HuH-7.5 (cell line): ENCODE results near the gene SLX4IP.
"Not testable (repeated sequence)": the region's sequence is repeated elsewhere in the genome, so short reads cannot be mapped to it uniquely, and the experiment has no call there.

Experiments
- DNase-seq: peaks from one replicate; pipeline ENCODE4 v3.0.0; 2011; ENCODE audit warnings: low spot score

The SLX4IP gene

DNA sequence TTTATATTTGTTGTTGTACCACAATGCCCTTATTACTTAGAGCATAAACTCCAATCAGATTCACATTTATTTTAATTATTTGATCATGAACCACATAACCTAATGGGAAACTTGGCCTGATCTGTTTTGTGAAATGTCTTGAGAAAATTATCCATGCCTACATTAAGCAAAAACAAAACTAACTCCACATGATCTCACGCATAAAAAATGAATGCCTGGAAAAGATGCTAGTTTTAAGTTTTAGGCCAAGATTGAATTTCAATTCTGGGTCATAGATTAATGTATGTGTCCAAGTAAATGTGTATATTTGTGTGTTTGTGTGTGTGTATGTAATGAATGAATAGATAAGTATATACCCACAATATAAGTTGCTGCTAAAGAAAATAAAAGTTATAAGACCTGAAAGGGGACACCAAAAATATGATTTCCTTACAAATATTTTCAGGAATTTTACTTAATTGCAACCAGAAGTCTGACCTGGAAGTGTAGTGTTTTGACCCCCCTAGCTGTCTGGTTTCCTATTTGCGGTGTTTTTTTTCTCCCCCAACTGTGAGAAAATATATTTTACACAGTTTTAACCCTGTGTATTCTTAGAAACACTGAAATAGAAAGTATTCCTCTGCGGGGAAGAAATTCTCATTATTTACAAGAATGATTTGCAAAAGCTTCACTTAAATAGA is 141.4 kb downstream of the SLX4IP start:
- DNase-seq = no peak

DNA sequence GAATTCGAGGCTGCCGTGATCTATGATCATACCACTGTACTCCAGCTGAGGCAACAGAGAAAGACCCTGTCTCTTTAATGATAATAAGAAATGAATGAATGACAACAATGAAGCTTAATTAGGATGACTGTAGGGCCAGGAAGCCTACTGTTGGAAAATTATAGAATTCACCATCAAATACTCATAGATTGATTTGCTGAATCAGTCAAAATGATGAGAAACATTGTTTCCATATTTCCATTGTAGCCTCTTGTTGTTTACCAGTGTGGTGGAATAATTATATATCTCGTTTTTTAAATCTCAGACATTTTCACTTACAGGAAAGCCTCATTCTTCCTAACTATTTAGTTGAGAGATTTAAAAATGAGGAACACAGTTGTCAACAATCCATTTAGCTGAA is 142.5 kb downstream of the SLX4IP start:
- DNase-seq = no peak

DNA sequence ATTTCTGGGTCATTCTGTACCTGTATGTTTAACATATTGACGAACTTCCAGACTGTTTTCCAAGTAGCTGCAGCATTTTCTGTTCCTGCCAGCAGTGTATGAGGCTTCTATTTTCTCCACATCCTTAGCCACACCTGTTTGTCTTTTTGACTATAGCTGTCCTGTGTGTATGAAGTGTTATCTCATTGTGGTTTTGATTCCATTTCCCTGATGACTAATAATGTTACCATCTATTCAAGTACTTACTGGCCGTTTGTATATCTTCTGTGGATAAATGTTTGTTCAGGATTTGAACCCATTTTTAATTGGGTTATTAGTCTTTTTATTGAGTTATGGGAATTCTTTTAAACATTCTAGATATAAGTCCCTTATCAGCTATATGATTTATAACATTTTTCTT is 143.5 kb downstream of the SLX4IP start:
- no peak for DNase-seq

DNA sequence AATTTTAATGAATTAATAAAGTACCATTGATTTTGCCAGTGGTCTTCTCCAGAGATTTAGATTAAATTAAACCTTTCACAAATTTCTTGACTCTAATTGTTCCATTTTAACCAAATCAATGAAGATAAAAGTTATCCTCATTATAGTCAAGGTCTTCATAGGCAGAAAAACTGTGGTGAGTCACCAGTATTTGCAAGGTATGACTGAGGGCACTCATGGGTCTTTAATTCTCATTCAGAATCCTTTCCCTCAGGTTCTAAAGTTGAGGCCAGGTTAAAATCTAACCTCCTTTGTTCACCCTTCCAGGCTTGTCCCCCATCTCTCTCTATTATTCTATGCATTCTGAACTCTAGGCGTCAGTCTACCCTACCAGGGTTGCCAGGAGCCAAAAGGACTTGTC is 144.8 kb downstream of the SLX4IP start:
- DNase-seq = no peak

DNA sequence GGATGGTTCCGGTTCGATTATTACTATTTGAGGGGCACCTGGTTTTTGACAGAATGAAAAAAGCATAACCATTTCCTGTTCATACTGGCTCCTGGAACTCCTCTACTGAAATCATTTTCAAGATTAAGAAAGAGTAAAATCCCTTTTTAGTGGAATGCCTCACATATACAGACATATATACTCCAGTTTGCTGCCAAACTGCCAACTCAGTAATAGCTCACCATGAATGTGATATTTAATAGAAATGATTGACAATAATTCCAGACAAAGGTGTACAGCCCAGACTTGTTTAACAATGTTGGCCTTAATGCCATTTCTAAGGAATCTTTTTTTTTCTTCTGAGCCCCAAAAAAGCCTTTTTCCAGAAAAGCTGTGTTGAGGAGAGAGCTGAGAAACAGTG is 145.6 kb downstream of the SLX4IP start:
- no peak for DNase-seq

DNA sequence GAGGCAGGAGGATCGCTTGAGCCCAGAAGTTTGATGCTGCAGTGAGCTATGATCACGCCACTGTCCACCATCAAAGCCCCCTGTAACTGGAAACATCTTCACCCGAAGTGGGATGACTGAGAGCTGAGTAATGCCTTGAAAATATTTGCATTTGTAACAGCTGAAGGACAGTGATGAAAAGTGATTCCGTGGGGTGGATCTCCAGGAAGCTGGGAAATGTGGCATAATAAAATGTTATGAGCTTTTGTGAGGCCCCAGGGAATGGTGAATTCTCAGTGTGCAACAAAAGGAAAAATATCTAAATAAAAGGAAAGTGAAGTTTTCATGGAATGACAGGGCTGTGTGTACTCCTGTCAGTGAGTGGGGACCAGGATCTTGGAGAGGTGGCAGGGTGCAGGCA is 146.7 kb downstream of the SLX4IP start:
- no peak for DNase-seq

DNA sequence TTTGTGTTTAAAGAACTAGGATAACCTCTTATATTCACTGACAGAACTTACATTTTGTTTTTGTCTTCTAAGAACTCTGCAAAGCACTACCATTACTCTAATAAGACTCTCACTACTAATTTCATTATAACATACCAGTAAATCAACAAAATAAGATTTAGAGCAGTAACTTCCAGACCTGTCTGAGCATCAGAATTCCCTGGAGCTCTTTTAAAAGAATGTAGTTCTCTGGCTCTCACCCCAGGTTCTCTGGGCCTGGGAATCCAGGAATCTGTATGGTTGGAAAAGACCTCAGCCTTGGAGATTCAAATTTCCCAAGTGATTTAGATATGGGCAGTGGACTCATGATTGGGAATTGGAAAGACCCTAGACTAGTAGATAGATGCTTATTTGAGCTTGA is 149.3 kb downstream of the SLX4IP start:
- DNase-seq = no peak

DNA sequence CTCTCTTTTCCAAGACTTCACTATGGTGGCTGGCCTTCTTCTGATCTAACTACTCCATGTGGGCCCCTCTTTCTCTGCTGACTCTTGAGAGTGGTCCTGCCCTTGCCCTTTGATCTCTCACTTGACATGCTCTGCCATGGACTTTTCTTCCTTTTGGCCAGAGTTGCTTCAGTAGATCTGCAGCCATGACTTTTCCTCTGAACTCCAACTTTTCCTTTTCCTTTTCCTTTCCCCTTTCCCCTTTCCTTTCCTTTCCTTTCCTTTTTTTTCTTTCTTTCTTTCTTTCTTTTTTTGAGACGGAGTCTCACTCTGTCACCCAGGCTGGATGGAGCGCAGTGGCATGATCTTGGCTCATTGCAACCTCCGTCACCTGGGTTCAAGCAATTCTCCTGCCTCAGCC is 150.2 kb downstream of the SLX4IP start:
- DNase-seq = no peak

DNA sequence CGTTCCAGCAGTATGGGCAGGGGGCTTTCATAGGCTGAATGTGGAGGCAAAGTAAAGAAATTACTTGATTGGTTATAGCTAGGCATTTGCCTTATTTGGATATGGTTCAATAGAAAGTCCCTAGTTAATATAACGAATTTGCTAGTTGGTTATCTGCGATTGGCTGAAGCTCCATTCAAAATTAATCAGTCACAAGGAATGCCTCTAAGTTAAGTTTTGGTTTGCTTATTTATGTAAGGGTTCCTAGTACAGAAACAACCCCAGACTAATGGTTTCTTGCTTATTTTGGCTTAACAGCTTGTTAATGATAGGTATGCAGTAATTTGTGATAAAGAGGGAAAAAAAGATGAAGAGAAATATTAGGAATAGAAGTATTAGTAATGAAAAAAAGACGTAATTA is 151.2 kb downstream of the SLX4IP start:
- DNase-seq = no peak

DNA sequence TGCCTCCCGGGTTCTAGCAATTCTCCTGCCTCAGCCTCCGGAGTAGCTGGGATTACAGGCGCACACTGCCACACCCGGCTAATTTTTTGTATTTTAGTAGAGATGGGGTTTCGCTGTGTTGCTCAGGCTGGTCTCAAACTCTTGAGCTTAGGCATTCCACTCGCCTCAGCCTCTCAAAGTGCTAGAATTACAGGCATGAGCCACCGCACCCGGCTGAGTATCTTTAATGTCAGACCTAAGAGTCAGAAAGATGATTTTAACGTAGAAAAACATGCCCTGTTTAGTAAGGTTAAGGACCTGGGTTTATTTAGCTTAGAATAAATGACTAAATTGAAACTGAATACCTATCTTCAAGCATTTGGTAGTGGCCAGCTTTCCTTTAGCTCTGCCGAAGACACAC is 155.3 kb downstream of the SLX4IP start:
- DNase-seq = not testable (repeated sequence)

DNA sequence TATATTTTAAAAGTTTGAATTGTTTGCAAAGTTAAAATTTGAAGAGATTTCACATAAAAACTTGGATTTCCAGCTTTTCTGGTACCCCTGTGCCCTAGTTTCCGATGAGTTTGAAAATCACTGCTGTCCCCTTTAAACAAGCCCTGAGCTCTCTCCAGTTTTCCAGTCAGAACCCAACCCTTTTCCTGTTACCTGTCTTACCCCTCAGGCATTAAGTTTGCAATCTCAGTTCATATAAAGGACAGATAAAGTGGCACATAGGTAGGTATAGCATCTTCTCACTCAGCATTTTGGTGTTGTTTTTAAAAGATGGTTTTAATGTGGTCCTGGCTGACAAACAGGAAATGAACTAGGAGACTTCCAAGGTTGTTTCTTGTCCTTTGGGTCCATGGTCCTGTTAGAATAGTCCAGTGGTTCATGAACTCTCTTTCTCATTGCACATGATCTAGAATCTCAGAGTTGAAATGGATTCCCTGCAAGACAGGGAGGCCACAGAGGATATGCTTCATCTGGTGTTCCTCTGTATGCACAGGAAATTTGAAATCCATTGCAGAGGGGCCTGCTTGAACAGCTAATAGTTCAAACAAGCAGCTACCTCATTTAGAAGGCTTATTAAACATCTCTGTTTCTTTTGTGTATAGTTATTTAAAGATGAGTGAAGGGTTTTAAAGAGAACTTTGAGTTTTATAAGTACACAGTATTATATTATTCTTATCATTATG is 156.0 kb downstream of the SLX4IP start:
- no peak for DNase-seq

DNA sequence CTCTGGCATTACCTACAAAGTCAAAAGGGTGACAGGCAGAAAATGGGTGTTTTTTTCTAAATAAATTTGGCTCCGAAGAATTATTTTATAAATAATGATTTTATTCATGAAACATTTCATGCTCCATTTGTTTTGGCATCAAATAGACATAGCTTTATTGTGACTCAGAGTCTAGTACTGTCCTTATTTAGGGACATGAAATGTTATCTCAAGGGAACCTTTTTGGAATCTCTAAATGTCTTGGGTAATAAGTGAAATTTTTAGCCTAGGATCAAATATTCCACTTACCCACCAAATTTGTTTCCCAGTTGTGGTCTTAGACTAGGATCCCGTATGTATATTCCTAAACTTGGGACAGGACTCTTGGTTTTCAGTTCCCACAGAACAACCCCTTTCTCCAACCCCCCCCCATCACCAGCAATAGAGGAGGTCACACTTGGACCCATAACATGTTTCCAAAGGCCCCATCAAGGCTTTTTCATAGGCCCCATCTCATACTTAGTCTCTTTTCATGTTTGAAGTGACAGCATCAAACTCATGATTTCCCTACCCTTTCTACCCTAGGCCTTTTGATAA is 156.9 kb downstream of the SLX4IP start:
- DNase-seq = no peak

DNA sequence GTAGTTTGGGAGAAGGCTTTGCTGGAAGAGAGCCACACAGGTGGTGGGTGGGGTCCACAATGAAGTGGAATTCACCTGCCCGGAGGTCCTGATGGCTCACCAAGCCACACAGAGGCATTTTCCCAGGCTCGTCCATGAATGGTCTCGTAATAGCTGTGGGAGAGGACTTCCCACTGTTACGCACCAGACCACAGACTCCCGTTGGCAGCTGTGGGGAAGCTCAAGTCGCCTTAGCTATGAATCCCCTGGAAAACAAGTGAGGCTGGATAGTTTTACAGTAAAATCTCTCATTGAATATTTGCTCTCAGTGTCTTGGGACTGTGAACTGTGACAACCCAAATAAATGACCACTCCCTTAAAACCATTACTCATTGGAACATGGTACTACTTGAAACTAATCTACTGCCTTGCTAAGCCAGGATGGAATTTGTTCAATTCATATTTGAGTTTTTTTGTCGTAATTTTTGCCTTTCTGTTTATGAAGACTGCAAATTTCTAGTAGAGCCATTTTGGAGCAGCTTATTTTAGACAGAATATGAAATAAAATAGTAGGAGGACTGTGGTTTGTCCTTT is 159.3 kb downstream of the SLX4IP start:
- DNase-seq = no peak

DNA sequence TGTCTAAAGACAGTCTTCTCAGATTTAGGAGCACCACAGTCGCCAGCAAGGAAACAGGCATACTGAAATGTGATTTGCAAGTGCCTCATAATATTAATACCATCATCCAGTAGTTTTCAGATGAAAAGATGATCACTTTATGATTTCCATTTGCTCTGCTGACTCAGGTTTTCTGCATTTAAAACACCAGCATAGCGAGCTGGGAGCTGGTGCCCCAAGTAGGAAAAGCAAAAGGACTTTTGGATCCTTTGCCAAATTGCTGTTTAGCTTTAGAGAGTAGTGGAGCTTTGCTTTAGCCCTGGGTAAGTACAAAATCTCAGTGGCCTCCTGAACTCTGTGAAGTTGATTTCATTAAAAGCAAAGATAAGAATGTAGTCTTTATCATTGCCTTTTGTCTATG is 160.2 kb downstream of the SLX4IP start:
- DNase-seq = no peak

DNA sequence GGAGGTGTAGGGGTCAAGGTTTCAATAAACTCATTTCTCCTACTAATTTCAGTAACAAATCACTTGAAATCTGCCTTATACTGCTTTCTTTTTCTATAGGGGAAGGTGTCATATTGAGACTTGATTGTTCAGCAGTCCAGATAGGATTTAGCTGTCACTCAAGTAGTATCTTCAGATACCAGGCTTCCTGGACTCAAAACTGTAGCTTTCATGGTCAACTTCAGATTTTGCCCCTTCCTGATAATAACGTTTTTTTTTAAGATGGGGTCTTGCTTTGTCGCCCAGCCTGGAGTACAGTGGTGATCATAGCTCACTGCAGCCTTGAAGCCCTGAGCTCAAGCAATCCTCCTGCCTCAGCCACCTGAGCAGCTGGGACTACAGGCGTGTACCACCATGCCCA is 160.9 kb downstream of the SLX4IP start:
- DNase-seq = no peak

DNA sequence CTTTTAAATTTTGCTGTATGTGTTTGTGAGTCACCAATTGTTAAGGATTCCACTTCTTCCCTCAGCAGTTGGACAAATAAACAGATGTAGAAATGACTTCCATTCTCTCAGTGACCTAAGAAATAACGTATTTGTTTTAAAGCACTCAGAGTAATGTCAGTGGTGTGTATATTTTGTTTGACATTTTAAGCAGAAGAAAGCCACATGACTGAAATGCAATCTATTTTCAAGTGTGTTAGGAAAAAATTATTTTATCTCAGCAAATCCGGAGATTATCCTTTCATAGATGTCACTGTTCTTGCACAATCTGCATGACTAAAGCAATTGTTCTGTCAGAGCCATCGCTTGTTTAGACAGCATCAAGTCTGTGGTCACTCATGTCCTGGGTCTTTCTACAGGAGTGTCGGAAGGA is 161.6 kb downstream of the SLX4IP start:
- no peak for DNase-seq

DNA sequence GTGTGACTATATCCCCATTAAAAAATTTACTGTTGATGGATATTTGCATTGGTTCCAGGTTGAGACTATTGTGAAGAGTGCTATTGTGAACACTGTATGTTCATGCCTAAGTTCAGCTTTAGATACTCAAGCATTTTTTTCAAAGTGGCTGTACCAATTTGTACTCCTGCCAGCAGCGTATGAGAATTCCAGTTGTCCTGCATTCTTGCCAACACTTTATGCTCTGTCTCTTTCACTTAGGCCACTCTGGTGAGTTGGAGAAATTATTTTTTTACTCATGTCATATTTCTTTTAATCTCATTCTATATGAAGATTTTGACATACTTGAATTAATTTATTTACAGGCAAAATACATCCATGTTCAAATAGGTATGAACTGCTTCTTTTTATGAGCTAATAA is 162.5 kb downstream of the SLX4IP start:
- DNase-seq = no peak

DNA sequence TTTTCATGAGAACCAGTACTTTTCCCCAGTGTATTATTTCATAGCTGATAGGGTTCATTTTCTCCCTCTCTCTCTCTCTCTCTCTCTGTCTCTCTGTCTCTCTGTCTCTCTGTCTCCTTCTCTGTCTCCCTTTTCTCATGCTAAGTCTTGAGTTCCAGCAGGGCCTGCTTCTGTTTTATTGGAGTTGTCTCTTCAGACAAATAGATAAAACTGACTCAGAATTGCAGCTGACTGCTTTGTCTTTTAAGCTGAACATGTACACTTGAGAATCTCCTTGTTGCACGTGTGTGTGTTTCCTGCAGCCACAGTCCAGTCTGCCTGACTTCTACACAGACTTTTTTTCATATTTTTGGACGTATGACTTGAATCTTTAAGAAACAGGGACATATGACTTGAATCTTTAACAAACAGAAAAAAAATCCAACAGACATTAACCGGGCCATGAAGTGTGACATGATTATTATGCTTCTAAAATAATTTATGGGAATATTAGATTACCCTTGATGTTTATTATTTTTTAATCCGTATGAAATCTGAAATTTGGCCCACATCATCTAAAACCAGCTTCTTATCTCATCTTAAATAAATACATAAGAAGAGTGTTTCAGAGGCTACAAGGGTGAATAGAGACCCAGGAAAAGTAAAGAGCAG is 167.2 kb downstream of the SLX4IP start:
- DNase-seq = no peak

DNA sequence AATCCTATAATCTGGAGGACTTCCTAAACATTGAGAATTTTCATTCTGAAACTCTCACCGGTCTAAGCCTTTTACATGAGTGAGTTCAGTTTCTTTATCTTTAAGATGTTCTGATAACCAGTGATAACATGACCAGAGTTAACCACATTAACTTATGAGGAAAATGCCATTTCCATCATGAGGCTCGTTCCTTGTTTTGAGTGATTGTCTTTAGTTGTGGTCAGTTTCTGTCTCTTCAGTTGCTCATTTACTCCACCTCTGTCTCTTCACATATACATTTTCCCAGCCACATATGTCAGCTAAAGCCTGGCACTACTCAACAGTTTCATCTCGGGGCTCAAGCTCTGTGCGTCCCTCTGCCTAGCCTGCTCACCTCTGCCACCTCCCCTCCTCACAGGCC is 168.3 kb downstream of the SLX4IP start:
- DNase-seq = no peak

DNA sequence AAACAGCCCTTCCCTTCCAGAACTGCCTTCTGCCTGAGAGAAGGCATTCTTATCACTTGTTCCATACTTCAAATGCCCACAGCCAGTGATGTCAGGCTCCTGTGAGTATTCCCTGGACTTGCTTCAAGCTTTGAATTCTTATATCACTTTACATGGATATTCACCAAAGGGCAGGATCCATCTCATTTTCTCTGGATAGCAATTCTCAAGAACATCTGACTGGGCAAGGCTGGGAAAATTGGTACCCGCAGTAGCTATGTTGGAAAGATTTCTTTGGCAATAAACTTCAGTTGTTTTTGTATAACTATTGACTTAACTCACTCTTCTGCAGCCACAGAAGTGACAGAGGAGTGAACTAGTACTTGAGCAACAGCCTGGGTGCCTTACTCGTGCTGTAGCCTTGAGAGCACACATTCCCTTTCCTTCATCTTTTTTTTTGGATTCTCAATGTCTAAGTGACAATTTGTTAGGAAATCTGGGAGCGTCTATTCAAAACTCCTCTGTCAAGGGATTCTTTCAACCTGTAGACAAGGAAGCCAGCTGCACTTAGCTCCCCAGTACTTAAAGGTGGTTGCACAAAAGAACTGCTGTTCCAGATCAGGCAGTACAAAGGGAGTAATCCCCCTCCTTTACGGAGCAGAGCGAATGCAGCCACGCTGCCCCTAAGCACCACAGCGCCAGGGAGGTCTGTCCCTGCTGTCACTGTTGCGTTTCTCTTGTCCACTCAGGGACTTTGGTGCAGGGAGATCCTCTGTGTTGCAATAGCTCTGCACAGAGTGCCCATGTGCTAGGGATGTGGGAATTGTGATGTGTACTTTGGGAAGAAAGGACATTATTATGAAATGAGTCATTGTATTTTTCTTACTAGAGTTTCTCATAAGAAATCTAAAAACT is 169.1 kb downstream of the SLX4IP start:
- peak; percentile 71 for DNase-seq

DNA sequence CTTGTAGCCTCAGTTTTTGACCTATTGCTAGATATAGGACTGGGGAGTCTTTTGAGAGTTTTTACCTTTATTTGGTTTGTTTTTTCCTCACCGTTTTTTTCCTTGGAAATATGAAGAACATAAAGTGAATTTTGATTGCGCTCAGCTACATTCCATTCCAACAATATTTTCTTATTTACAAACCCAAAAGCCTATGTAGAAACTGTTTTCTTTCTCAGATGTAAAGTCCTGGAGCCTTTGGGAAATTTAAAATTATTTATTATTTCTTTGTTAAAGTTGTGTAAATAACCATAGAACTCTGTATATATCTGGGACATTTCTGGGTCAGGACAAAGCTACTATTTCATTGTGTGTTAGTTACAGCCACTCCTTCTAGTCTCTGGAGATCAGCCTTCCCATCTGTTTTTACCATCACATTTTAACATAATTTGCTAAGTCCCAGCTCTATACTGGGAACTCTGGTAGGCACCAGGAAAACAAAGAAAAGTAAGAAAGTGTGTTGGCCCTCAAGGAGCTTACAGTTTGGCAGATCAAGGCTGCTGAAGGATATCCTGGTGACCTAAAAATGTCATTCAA is 169.8 kb downstream of the SLX4IP start:
- DNase-seq = no peak
